IMR-90 (cell line): ENCODE measurements around the gene CACNG5. TPM values are rescaled to one million over a fixed set of nuclear protein-coding genes. Genes with fewer than 3 reads are reported as not detected.
A peak's percentile ranks its signal among the peaks of the same experiment; 100 is the strongest.

Source experiments
- ATAC-seq: fragments of 200-7000 bp; cut with Tn5 transposase; 2 replicates; pipeline ENCODE4 v1.9.1; 2020; ENCODE audit warnings: low read depth, mild to moderate bottlenecking, moderate library complexity
- BruUV-seq: library from RNA; stranded (reverse); fragments of 400-500 nt; replicated peaks from 2 replicates; lab custom pipeline; 2021; lab: Mats Ljungman, UMichigan
- CTCF ChIA-PET: fragments of 300-600 bp; formaldehyde crosslinking; extraction: SDS; loops from one replicate; lab custom pipeline; 2021; ENCODE audit warnings: antibody characterized with exemption; lab: Yijun Ruan, JAX
- POLR2A ChIA-PET: fragments of 300-600 bp; sonication (Branson Sonifier 250); formaldehyde crosslinking; loops from one replicate; lab custom pipeline; 2022; ENCODE audit warnings: antibody characterized with exemption; ENCODE audit not compliant: unreplicated experiment; lab: Charles Lee
- DNase-seq: peaks from one replicate; pipeline ENCODE4 v3.0.0; 2013
- H2AFZ ChIP-seq: replicated peaks from 2 replicates; pipeline ENCODE3; 2013; ENCODE audit warnings: low read length, mild to moderate bottlenecking; ENCODE audit not compliant: poor library complexity
- H2AK5ac ChIP-seq: 2 replicates; pipeline ENCODE4 v1.6.1; 2013; ENCODE audit warnings: low read depth, low read length, inconsistent platforms
- H2AK9ac ChIP-seq: replicated peaks from 2 replicates; pipeline ENCODE3; 2013; ENCODE audit warnings: mild to moderate bottlenecking, low read depth, low read length, moderate library complexity; ENCODE audit not compliant: poor library complexity
- H2BK120ac ChIP-seq: 2 replicates; pipeline ENCODE4 v1.6.1; 2013; ENCODE audit warnings: low read depth, low read length, inconsistent platforms
- H2BK15ac ChIP-seq: 3 replicates; pipeline ENCODE4 v1.6.1; 2013; ENCODE audit warnings: low read depth, low read length, inconsistent platforms
- H2BK20ac ChIP-seq: 2 replicates; pipeline ENCODE4 v1.6.1; 2013; ENCODE audit warnings: low read depth, mild to moderate bottlenecking, inconsistent platforms, low read length, moderate library complexity
- H2BK5ac ChIP-seq: 2 replicates; pipeline ENCODE4 v1.6.1; 2013; ENCODE audit warnings: mild to moderate bottlenecking, low read depth, low read length, inconsistent platforms; ENCODE audit not compliant: poor library complexity, severe bottlenecking
- H3K14ac ChIP-seq: replicated peaks from 2 replicates; pipeline ENCODE4 v1.6.1; 2013; ENCODE audit warnings: low read depth, low read length, inconsistent platforms
- H3K18ac ChIP-seq: 2 replicates; pipeline ENCODE4 v1.6.1; 2013; ENCODE audit warnings: low read depth, low read length, control low read depth
- H3K23ac ChIP-seq: 2 replicates; pipeline ENCODE4 v1.6.1; 2013; ENCODE audit warnings: low read depth, low read length, inconsistent platforms
- H3K27ac ChIP-seq: 2 replicates; pipeline ENCODE4 v1.5.1; 2013; ENCODE audit warnings: mild to moderate bottlenecking, control low read depth, low read length; ENCODE audit not compliant: insufficient read depth
- H3K27me3 ChIP-seq: 2 replicates; pipeline ENCODE4 v1.6.1; 2013; ENCODE audit warnings: low read length; ENCODE audit not compliant: control insufficient read depth, insufficient read depth
- H3K36me3 ChIP-seq: 2 replicates; pipeline ENCODE4 v1.6.1; 2013; ENCODE audit warnings: low read length, mixed read lengths; ENCODE audit not compliant: control insufficient read depth, insufficient read depth
- H3K4ac ChIP-seq: 2 replicates; pipeline ENCODE4 v1.6.1; 2013; ENCODE audit warnings: low read depth, low read length, inconsistent platforms
- H3K4me1 ChIP-seq: 2 replicates; pipeline ENCODE4 v1.6.1; 2013; ENCODE audit warnings: low read length, mixed read lengths; ENCODE audit not compliant: control insufficient read depth, insufficient read depth
- H3K4me2 ChIP-seq: 2 replicates; pipeline ENCODE4 v1.6.1; 2013; ENCODE audit warnings: low read depth, mild to moderate bottlenecking, control low read depth, low read length, moderate library complexity
- H3K4me3 ChIP-seq: 2 replicates; pipeline ENCODE4 v1.5.1; 2013; ENCODE audit warnings: low read depth, mild to moderate bottlenecking, control low read depth, low read length, moderate library complexity; ENCODE audit not compliant: insufficient read depth
- H3K56ac ChIP-seq: 2 replicates; pipeline ENCODE4 v1.6.1; 2013; ENCODE audit warnings: low read length, inconsistent platforms; ENCODE audit not compliant: insufficient read depth; ENCODE audit errors: extremely low read depth
- H3K79me1 ChIP-seq, 2 experiments: 2 replicates each; pipeline ENCODE4 v1.6.1; 2013; ENCODE audit warnings: low read length in 2 of 2, inconsistent platforms in 1 of 2, low read depth in 1 of 2
- H3K9ac ChIP-seq: 2 replicates; pipeline ENCODE4 v1.6.1; 2013; ENCODE audit warnings: low read depth, low read length, control low read depth
- H3K9me1 ChIP-seq: 2 replicates; pipeline ENCODE4 v1.6.1; 2013; ENCODE audit warnings: low read length, inconsistent platforms; ENCODE audit not compliant: insufficient read depth
- H3K9me3 ChIP-seq: 2 replicates; pipeline ENCODE4 v1.6.1; 2013; ENCODE audit warnings: low read length; ENCODE audit not compliant: control insufficient read depth, insufficient read depth
- H4K20me1 ChIP-seq: 2 replicates; pipeline ENCODE4 v1.6.1; 2013; ENCODE audit warnings: low read length, inconsistent platforms; ENCODE audit not compliant: insufficient read depth
- H4K5ac ChIP-seq: 2 replicates; pipeline ENCODE4 v1.6.1; 2013; ENCODE audit warnings: mild to moderate bottlenecking, low read depth, low read length, control low read depth
- H4K8ac ChIP-seq, 2 experiments: 2 replicates each; pipeline ENCODE4 v1.6.1; 2013; ENCODE audit warnings: low read depth in 2 of 2, low read length in 2 of 2, control low read depth in 1 of 2, inconsistent platforms in 1 of 2
- H4K91ac ChIP-seq: 2 replicates; pipeline ENCODE4 v1.6.1; 2013; ENCODE audit warnings: low read depth, low read length, inconsistent platforms; ENCODE audit not compliant: insufficient read depth
- ELK1 ChIP-seq: fragments of 150-350 bp; IDR thresholded peaks from 2 replicates; pipeline ENCODE4 v1.6.1; 2016; ENCODE audit warnings: low read depth, mild to moderate bottlenecking, low read length, moderate library complexity, borderline replicate concordance
- MXI1 ChIP-seq: IDR thresholded peaks from 2 replicates; pipeline ENCODE4 v1.6.1; 2012; ENCODE audit warnings: low read depth, mild to moderate bottlenecking, low read length, moderate library complexity, borderline replicate concordance
- SMC3 ChIP-seq: fragments of 150-350 bp; IDR thresholded peaks from 2 replicates; pipeline ENCODE4 v1.6.1; 2016; ENCODE audit warnings: low read depth, mild to moderate bottlenecking, antibody characterized with exemption, low read length, moderate library complexity
- WGBS, 2 experiments: methylation state at CpG; one replicate each; pipeline versions ENCODE4 v1.1.5 to v1.1.7; 2013; ENCODE audit warnings: missing lambda C conversion rate in 2 of 2; ENCODE audit not compliant: insufficient read length in 1 of 2; ENCODE audit errors: extremely low coverage in 2 of 2; 5-methylcytosine and 5-hydroxymethylcytosine counted together
- dilution Hi-C: fragments of 300-500 bp; cut with HindIII; formaldehyde crosslinking; loops from one replicate; pipeline ENCODE4 v1.14.3; 2018; ENCODE audit warnings: low sequenced_read_pairs; ENCODE audit not compliant: unreplicated experiment
- in situ Hi-C: fragments of 300-500 bp; cut with MboI; formaldehyde crosslinking; loops from 3 replicates; pipeline ENCODE4 v1.14.3; 2019; ENCODE audit warnings: low sequenced_read_pairs, inconsistent platforms, mixed read lengths
- intact Hi-C: fragments of 100-400 bp; cut with micrococcal nuclease; formaldehyde crosslinking; loops from 2 replicates; pipeline ENCODE4 v1.10.0; 2022
- polyA plus RNA-seq, 3 experiments: library from polyadenylated mRNA; depleted of rRNA; stranded (reverse); fragments of >200 nt; gene quantifications; 2 replicates each; pipeline ENCODE4 v1.2.3, GENCODE V29; 2012; ENCODE audit warnings: low replicate concordance in 1 of 3
- total RNA-seq: library from RNA; depleted of rRNA; stranded (reverse); fragments of >200 nt; gene quantifications from 2 replicates; pipeline ENCODE4 v1.2.3, GENCODE V29; 2012

Gene CACNG5
- total and polyA plus RNA-seq, 2 of the 4 experiments (the other 2 are of a cell fraction): not detected

GRCh38 chr17:66885417-66885816, 50.5 kb downstream of the CACNG5 start:
- no TSS peak for BruUV-seq
- CTCF ChIA-PET: no interaction called here
- POLR2A ChIA-PET: no interaction called here
- 80% methylated on average over 1 of the region's 4 CpGs; no CpG with 5 or more reads in 1 of the 2 experiments for WGBS, 2 experiments
- no peak overlapping the region for H3K18ac ChIP-seq
- no peaks in the 10 kb centered on the region for H3K9me3 ChIP-seq
- H3K4ac ChIP-seq: no peak overlapping the region
- H4K5ac ChIP-seq: no peak overlapping the region
- intact Hi-C loops: no loop called here
- no peak overlapping the region for H3K9ac ChIP-seq
- H3K56ac ChIP-seq: no peak overlapping the region
- no peak overlapping the region for H3K4me2 ChIP-seq
- DNase-seq (peak; percentile 2), ATAC-seq (no peak)
- no peak overlapping the region for H2AK9ac ChIP-seq
- no peak overlapping the region for H4K8ac ChIP-seq
- no peaks in the 10 kb centered on the region for H3K36me3 ChIP-seq
- no peaks in the 10 kb centered on the region for H3K9me1 ChIP-seq
- H2AK5ac ChIP-seq: no peak overlapping the region
- no peak overlapping the region for H3K27ac ChIP-seq
- no peaks in the 10 kb centered on the region for H3K4me1 ChIP-seq
- dilution Hi-C loops: no loop called here
- H2BK120ac ChIP-seq: no peak overlapping the region
- no peak overlapping the region for H3K4me3 ChIP-seq
- no peak overlapping the region for H2BK20ac ChIP-seq
- TF ChIP-seq ELK1 (no peak), SMC3 (no peak), MXI1 (no peak)
- no peak overlapping the region for H2BK15ac ChIP-seq
- in situ Hi-C loops: no loop called here
- no peaks in the 10 kb centered on the region for H3K79me1 ChIP-seq
- no peak overlapping the region for H3K23ac ChIP-seq
- no peak overlapping the region for H4K91ac ChIP-seq
- no peak overlapping the region for H2BK5ac ChIP-seq
- H2AFZ ChIP-seq: no peak overlapping the region
- no peaks in the 10 kb centered on the region for H4K20me1 ChIP-seq
- peaks cover 13% of the 10 kb centered on the region for H3K27me3 ChIP-seq
- H3K14ac ChIP-seq: no peak overlapping the region
